ENCODE data around the gene SNRPA1.

SNRPA1 gene

DNA sequence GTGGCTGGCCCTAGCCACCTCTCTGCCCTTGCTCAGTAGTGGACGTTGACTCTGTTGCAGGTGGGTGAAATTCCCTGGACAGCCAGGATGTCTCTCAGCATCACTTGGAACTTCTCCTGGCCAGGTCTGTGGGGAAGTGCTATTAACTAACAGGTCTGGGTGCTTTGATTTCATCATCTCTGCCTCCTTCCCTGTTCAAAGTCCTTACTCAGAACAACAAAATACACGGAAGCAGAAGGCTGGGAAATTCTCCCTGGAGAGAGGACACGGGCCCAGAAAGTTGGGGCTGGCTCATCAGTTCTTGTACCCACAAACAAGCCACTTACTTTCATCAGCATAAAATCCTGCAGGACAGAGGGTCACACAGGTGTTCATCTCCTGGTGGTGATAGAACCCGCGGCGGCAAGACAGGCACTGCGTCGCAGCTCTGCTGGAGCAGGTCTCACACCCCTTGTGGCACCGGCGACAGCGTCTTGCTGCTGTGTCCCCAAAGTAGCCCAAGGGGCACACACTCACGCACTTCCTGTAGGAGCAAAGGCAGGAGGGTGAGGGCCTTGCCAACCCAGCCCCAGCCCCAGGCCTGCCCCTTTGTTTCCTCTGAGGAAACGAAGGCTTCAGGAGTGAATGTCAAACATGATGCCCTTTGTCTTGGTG is 29.6 kb upstream of the SNRPA1 start:
- Histone ChIP-seq H4K20me1 (ENCODE audit: low read depth, low read length) (no peaks in the 10 kb centered on the region), H3K4me2 (ENCODE audit: low read depth, low read length, poor library complexity, severe bottlenecking) (no peak overlapping the region), H2AFZ (ENCODE audit: low read depth, low read length, severe bottlenecking) (no peak overlapping the region), H3K27me3 (ENCODE audit: low read length) (no peaks in the 10 kb centered on the region), H3K79me2 (ENCODE audit: insufficient read depth, low read length) (no peaks in the 10 kb centered on the region), H3K4me3 (ENCODE audit: insufficient read depth, low read length, poor library complexity, severe bottlenecking) (no peak overlapping the region), H3F3A (ENCODE audit: insufficient read depth) (no peaks in the 10 kb centered on the region), H3K9me2 (replicated peaks; ENCODE audit: insufficient read depth, low read length) (no peaks in the 10 kb centered on the region), H3K36me3 (ENCODE audit: low read length) (no peaks in the 10 kb centered on the region), H3K9me3 (ENCODE audit: insufficient read depth, low read length) (no peaks in the 10 kb centered on the region), H3K27ac (ENCODE audit: low read depth, low read length) (no peak overlapping the region), H3K9ac (ENCODE audit: low read length) (no peak overlapping the region)
- TF ChIP-seq, protein P1, sequence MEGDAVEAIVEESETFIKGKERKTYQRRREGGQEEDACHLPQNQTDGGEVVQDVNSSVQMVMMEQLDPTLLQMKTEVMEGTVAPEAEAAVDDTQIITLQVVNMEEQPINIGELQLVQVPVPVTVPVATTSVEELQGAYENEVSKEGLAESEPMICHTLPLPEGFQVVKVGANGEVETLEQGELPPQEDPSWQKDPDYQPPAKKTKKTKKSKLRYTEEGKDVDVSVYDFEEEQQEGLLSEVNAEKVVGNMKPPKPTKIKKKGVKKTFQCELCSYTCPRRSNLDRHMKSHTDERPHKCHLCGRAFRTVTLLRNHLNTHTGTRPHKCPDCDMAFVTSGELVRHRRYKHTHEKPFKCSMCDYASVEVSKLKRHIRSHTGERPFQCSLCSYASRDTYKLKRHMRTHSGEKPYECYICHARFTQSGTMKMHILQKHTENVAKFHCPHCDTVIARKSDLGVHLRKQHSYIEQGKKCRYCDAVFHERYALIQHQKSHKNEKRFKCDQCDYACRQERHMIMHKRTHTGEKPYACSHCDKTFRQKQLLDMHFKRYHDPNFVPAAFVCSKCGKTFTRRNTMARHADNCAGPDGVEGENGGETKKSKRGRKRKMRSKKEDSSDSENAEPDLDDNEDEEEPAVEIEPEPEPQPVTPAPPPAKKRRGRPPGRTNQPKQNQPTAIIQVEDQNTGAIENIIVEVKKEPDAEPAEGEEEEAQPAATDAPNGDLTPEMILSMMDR (IDR thresholded peaks at IDR 0.05; ENCODE audit: insufficient read depth, low read length, poor library complexity, severe bottlenecking) = no peak
- TF ChIP-seq EZH2phosphoT487 (conservative IDR thresholded peaks at IDR 0.05; ENCODE audit: low read length) = no peak

DNA sequence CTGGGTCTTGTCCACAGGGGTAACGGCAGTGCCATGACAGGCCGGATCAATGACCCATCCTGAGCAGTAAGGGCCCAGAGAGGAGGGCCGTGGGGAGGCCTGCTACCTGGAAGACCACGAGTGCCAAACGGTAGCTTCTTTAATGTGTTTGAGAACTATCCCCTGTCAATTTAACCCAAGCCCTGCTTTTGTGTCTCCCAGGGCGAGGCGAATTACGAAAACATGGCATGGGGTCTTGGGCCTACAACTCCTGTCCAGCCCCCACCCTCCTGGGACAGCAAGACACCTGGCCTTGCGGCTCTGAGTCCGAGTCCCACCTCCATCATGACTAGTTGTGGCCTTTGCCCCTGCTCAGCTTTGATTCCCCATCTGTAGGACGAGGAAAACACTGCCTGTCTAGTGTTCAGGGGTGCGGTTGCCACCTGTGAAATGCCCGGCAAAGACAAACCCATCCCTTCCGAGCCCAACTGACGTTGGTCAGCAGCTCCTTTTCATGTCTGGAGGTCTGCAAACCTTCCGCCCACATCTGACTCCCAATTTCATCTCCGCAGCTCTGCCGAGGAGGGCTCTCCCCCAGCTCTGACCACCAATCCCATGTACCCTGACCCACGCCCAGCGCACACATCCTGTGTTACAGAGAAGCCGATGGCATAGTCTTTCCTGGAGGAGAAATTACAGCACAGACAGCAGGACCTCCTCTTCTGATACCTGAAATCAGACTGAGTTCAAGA is 28.9 kb upstream of the SNRPA1 start:
- Histone ChIP-seq H2AFZ (ENCODE audit: low read depth, low read length, severe bottlenecking) (no peak overlapping the region), H3K9ac (ENCODE audit: low read length) (no peak overlapping the region), H4K20me1 (ENCODE audit: low read depth, low read length) (no peaks in the 10 kb centered on the region), H3K36me3 (ENCODE audit: low read length) (no peaks in the 10 kb centered on the region), H3K9me2 (replicated peaks; ENCODE audit: insufficient read depth, low read length) (no peaks in the 10 kb centered on the region), H3K79me2 (ENCODE audit: insufficient read depth, low read length) (no peaks in the 10 kb centered on the region), H3K4me2 (ENCODE audit: low read depth, low read length, poor library complexity, severe bottlenecking) (no peak overlapping the region), H3F3A (ENCODE audit: insufficient read depth) (no peaks in the 10 kb centered on the region), H3K9me3 (ENCODE audit: insufficient read depth, low read length) (no peaks in the 10 kb centered on the region), H3K4me3 (ENCODE audit: insufficient read depth, low read length, poor library complexity, severe bottlenecking) (no peak overlapping the region), H3K27me3 (ENCODE audit: low read length) (no peaks in the 10 kb centered on the region), H3K27ac (ENCODE audit: low read depth, low read length) (no peak overlapping the region)
- TF ChIP-seq, protein P1 (IDR thresholded peaks at IDR 0.05; ENCODE audit: insufficient read depth, low read length, poor library complexity, severe bottlenecking) = no peak
- no peak for TF ChIP-seq EZH2phosphoT487 (conservative IDR thresholded peaks at IDR 0.05; ENCODE audit: low read length)

DNA sequence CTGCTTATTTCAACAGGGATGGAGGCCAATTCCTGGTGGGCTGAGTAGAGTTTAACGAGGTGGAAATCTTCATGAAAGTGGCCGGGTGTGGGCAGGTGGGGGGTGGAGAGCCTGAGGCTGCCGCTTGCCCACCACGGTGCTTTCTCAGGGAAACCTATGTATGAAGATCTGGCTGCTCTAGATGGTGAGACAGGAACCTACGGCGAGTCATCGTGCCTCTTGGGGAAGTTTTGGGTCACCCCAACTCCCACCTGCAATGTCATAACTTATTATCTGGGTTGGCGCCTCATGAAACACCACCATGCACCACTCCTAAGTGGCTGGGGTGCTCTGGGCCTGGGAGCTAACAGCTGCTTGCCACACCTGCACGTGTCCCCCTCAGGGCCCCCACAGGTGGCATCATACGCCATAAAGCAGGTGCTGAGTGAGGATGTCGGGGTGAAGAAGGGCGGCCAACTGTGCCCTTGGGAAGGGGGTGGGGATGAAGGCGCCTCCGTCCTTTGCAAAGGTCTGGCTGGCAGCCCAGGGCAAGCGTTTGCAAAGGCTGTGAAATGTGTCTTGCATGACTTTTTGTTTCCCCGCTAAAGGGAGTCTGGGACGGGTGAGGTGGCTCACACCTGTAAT is 27.9 kb upstream of the SNRPA1 start:
- Histone ChIP-seq H3K27ac (ENCODE audit: low read depth, low read length) (no peak overlapping the region), H3K4me3 (ENCODE audit: insufficient read depth, low read length, poor library complexity, severe bottlenecking) (no peak overlapping the region), H3K36me3 (ENCODE audit: low read length) (no peaks in the 10 kb centered on the region), H3K9ac (ENCODE audit: low read length) (no peak overlapping the region), H4K20me1 (ENCODE audit: low read depth, low read length) (no peaks in the 10 kb centered on the region), H3K4me2 (ENCODE audit: low read depth, low read length, poor library complexity, severe bottlenecking) (no peak overlapping the region), H3K79me2 (ENCODE audit: insufficient read depth, low read length) (no peaks in the 10 kb centered on the region), H3F3A (ENCODE audit: insufficient read depth) (no peaks in the 10 kb centered on the region), H2AFZ (ENCODE audit: low read depth, low read length, severe bottlenecking) (no peak overlapping the region), H3K9me2 (replicated peaks; ENCODE audit: insufficient read depth, low read length) (no peaks in the 10 kb centered on the region), H3K27me3 (ENCODE audit: low read length) (no peaks in the 10 kb centered on the region), H3K9me3 (ENCODE audit: insufficient read depth, low read length) (no peaks in the 10 kb centered on the region)
- TF ChIP-seq EZH2phosphoT487 (conservative IDR thresholded peaks at IDR 0.05; ENCODE audit: low read length) = no peak
- TF ChIP-seq, protein P1 (IDR thresholded peaks at IDR 0.05; ENCODE audit: insufficient read depth, low read length, poor library complexity, severe bottlenecking) = no peak
